Parathyroid adenoma (tissue), 2 donors: ENCODE results near the gene OARD1.

Experiments
- H2AFZ ChIP-seq: fragments of 300-600 bp; sonication (generic); one replicate; pipeline ENCODE4 v1.7.0; 2017; ENCODE audit warnings: antibody characterized with exemption, mild to moderate bottlenecking
- H3K27ac ChIP-seq: fragments of 300-600 bp; sonication (generic); one replicate; pipeline ENCODE4 v1.7.0; 2017
- H3K27me3 ChIP-seq: fragments of 300-600 bp; sonication (generic); one replicate; pipeline ENCODE4 v1.7.0; 2017; ENCODE audit warnings: low read length; ENCODE audit not compliant: control insufficient read depth, insufficient read depth
- H3K36me3 ChIP-seq: fragments of 300-600 bp; sonication (generic); one replicate; pipeline ENCODE4 v1.7.0; 2017; ENCODE audit warnings: low read length; ENCODE audit not compliant: control insufficient read depth, insufficient read depth
- H3K4me1 ChIP-seq: fragments of 300-600 bp; sonication (generic); one replicate; pipeline ENCODE4 v1.7.0; 2017; ENCODE audit warnings: control low read depth
- H3K4me2 ChIP-seq: fragments of 300-600 bp; sonication (generic); one replicate; pipeline ENCODE4 v1.7.0; 2017; ENCODE audit warnings: low read length
- H3K4me3 ChIP-seq: fragments of 300-600 bp; sonication (generic); one replicate; pipeline ENCODE4 v1.7.0; 2017; ENCODE audit warnings: low read depth, low read length
- H3K79me2 ChIP-seq: fragments of 300-600 bp; sonication (generic); one replicate; pipeline ENCODE4 v1.7.0; 2017; ENCODE audit warnings: control low read depth
- H3K9ac ChIP-seq: fragments of 300-600 bp; sonication (generic); one replicate; pipeline ENCODE4 v1.7.0; 2017; ENCODE audit warnings: mild to moderate bottlenecking
- H3K9me3 ChIP-seq: fragments of 300-600 bp; sonication (generic); one replicate; pipeline ENCODE4 v1.7.0; 2017; ENCODE audit warnings: low read length; ENCODE audit not compliant: control insufficient read depth
- TF ChIP-seq, protein P1 (sequence below): fragments of 300-600 bp; sonication (generic); IDR thresholded peaks from one replicate; pipeline ENCODE4 v1.7.0; 2017; ENCODE audit warnings: antibody characterized with exemption, mild to moderate bottlenecking
- donor health status: primary hyperparathyroidism.

The OARD1 gene

DNA sequence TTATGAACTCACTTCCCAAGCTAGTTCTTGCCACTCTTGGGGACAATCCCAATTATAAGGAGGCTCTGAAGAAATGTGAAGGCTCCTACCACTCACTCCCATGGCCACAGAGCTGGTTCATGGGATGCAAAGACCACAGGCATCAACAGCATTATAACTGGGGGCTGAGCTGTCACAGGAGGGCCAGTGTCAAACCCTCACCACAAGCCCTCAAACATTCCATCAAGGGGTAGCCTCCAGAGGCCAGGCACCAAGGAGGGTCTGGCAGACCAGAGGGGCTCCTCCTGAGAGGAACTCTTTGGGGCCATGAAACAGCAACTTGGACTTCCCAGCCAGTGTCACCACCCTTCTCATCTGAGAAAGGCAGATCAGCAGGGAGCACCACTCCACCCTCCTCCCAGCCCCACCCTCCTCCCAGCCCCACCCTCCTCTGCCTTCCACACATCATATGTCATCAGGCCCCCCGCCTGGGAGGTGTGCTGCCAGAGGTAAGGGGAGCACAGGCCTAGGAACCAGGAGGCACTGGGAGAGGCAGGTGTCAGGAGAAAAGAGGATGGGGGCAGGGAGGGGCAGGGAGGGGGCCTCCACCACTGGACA is 31.1 kb downstream of the OARD1 start:
- TF ChIP-seq, protein P1, sequence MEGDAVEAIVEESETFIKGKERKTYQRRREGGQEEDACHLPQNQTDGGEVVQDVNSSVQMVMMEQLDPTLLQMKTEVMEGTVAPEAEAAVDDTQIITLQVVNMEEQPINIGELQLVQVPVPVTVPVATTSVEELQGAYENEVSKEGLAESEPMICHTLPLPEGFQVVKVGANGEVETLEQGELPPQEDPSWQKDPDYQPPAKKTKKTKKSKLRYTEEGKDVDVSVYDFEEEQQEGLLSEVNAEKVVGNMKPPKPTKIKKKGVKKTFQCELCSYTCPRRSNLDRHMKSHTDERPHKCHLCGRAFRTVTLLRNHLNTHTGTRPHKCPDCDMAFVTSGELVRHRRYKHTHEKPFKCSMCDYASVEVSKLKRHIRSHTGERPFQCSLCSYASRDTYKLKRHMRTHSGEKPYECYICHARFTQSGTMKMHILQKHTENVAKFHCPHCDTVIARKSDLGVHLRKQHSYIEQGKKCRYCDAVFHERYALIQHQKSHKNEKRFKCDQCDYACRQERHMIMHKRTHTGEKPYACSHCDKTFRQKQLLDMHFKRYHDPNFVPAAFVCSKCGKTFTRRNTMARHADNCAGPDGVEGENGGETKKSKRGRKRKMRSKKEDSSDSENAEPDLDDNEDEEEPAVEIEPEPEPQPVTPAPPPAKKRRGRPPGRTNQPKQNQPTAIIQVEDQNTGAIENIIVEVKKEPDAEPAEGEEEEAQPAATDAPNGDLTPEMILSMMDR: no peak
- Histone ChIP-seq H3K4me1 (no peaks in the 10 kb centered on the region), H3K27ac (no peak overlapping the region)

DNA sequence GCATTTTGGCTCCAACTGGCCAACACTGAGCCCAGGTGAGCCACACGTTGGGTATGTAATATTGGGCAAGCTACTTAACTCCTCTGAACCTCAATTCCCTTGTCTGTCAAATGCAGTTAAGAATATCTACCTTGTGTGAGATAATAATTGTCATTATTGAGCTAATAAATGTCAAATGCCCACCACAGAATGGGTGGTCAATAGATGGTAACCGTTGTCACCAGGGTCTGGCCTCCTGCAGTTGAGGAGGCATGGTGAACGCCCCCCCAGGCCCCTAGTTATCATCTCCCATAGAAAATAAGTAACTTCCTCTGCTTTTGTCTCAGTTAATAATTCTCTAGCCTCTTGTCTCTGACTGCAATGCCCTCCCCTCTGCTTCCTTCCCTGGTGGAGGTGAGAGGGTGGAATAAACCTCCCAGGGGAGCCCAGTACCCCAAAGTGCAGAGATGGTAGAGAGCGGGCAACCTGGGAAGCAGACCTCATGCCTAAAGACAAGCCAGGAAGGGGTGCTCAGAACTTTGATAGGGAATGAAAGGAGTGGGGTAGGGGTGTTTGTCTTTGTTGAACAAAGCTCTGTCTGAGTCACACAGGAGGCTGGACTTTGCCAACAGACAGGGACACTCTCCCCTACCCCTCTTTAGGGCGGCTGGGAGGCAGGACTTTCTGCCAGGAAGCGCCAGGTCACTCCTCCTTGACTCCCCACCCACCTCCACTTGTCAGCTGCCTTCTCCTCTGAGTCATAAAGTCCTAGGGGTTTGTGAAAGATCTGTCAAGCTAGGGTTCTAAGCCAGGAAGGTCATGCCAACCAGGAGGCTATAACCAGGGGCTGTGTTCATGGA is 31.8 kb downstream of the OARD1 start:
- no peak overlapping the region for H3K9ac ChIP-seq
- no peaks in the 10 kb centered on the region for H3K27me3 ChIP-seq
- H3K4me2 ChIP-seq: no peak overlapping the region
- no peak overlapping the region for H3K4me3 ChIP-seq
- no peaks in the 10 kb centered on the region for H3K4me1 ChIP-seq
- H2AFZ ChIP-seq: no peak overlapping the region
- no peaks in the 10 kb centered on the region for H3K36me3 ChIP-seq
- no peaks in the 10 kb centered on the region for H3K79me2 ChIP-seq
- TF ChIP-seq, protein P1: no peak
- H3K9me3 ChIP-seq: no peaks in the 10 kb centered on the region
- no peak overlapping the region for H3K27ac ChIP-seq

More for the DNA sequence above, 31.1 kb downstream of the OARD1 start:
- no peaks in the 10 kb centered on the region for H3K9me3 ChIP-seq
- no peaks in the 10 kb centered on the region for H3K27me3 ChIP-seq
- H3K79me2 ChIP-seq: no peaks in the 10 kb centered on the region
- no peak overlapping the region for H3K4me3 ChIP-seq
- no peaks in the 10 kb centered on the region for H3K36me3 ChIP-seq
- H3K4me2 ChIP-seq: no peak overlapping the region
- H2AFZ ChIP-seq: no peak overlapping the region
- no peak overlapping the region for H3K9ac ChIP-seq

DNA sequence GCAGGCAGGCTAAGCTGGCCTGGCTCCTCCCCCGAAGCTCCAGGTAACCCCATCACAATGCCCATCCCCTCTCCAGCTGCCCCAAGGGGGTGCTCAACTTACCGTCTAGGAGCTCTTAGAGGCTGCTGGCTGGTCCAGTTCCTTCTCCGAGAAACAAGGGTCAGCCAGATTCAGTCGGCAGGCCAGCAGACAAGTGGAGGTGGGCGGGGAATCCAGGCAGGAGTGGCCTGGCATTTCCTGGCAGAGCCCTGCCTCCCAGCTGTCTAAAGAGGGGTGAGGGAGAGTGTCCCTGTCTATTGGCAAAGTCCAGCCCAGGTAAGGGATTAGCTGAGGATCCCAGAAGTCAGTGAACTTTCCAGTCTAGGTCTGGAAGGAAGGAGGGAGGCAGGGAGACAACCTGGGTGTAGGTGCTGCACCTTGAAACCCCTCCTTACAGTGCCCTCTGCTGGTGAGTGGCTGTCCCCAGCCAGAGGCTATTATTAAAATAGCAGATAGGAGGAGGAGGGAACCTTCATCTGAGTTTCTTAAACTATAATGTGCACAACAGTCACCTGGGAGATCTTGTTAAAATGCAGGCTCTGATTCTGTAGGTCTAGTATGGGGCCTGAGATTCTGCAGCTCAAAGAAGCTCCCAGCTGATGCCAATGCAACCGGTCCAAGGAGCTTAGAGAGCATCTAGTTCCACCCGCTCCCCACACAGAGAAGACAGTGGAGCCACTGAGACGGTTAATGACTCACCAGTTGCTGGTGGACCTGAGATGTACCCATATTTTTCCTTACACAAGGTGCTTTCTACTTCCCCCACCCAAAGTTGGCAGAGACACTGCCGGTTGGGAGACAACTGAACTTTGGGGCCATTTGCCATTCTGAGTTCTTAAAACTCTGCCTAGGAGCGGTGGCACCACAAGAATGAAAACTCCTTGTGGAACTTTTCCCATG is 32.8 kb downstream of the OARD1 start, which contains the start of gene UNC5CL:
Gene UNC5CL (minus strand): TSS at position 162 of the 939 bp plus-strand sequence. CDS start 4,147 bp downstream, outside the sequence.
- Histone ChIP-seq H3K4me1 (no peaks in the 10 kb centered on the region), H3K79me2 (no peaks in the 10 kb centered on the region), H2AFZ (peak within 1 kb of the TSS; percentile 71), H3K9me3 (no peaks in the 10 kb centered on the region), H3K27ac (no peak within 1 kb of the TSS), H3K9ac (no peak within 1 kb of the TSS), H3K4me2 (no peak within 1 kb of the TSS), H3K27me3 (no peaks in the 10 kb centered on the region), H3K36me3 (no peaks in the 10 kb centered on the region), H3K4me3 (no peak within 1 kb of the TSS)
- TF ChIP-seq, protein P1: peak; percentile 82

DNA sequence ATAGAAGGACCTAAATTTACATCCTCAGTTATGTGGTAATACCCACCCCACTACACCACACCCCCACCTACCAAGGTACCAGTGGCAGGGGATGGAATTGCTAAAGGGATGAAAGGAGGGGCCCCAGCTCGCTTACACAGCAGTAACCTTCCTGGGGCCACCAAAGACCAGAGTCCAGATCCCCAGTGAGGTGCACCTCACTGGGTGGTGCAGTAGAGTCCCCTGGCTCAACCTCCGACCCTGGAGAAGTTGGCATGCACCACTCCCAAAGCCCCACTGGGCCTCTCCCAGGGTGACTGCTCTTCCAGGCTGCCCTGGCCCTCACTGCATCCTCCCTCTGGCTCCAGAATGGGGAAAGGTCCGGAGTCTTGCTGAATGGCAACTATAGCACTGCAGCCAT is 34.0 kb downstream of the OARD1 start:
- no peak overlapping the region for H2AFZ ChIP-seq
- no peak overlapping the region for H3K27ac ChIP-seq
- no peak overlapping the region for H3K4me3 ChIP-seq
- TF ChIP-seq, protein P1: no peak
- H3K79me2 ChIP-seq: no peaks in the 10 kb centered on the region
- H3K4me2 ChIP-seq: no peak overlapping the region
- H3K9me3 ChIP-seq: no peaks in the 10 kb centered on the region
- H3K9ac ChIP-seq: no peak overlapping the region
- no peaks in the 10 kb centered on the region for H3K27me3 ChIP-seq
- no peaks in the 10 kb centered on the region for H3K4me1 ChIP-seq
- no peaks in the 10 kb centered on the region for H3K36me3 ChIP-seq
